GM21825 (cell line): ENCODE data around the gene AOAH.

Source experiments
- ATAC-seq: cut with Tn5 transposase; IDR thresholded peaks from one replicate; pipeline ENCODE4 v1.9.1; 2021; ENCODE audit warnings: mild to moderate bottlenecking, moderate library complexity; ENCODE audit not compliant: unreplicated experiment

AOAH gene

DNA sequence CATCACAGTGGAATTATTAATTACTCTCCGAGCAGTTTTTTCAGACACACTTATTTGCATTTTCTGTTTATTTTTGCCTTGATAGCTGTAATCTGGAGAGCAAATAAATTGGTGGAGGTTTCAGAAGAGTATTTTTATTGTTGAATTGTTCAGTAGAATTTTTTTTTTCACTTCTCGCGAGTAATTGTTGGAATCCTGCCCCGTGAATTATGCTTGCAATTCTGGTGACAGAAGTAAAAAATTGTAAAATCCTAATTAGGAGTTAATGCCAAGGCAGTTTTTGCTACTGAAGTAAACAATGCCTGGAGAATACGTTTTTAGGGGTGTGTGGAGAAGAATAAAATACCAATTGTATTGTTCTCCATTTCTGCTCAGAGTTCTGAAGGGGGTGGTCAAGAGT is 88.2 kb downstream of the AOAH start:
- ATAC-seq, result no peak

- ATAC-seq, result no peak
Observed at GRCh38 chr7:36635091-36635490, 89.2 kb downstream of the AOAH start.

GRCh38 chr7:36633377-36633776 is 90.9 kb downstream of the AOAH start:
- ATAC-seq, result no peak

DNA sequence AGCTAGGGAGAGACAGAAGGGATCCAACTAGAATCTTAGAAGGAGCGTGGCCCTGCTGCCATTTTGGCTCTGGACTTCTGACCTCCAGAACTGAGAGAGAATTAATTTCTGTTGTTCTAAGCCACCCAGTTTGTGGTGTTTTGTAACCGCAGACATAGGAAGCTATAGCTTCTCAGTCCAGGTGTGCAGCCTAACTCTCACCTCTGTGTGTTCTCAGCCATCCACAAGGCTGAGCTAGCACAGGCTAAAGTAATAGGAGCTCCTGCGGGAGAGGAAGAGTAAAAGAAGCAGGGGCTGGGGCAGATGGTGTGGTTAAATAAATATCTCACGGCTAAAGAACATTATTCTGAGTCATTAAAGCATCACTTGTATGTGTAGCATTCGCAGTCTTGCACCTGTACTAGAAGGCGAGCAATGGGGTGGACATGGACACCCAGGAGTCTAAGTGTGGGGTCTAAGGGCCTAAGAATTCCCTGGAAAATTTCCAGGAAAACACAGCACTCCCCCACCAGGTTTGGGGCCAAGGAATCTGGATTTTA is 94.1 kb downstream of the AOAH start:
- ATAC-seq, result no peak

GRCh38 chr7:36629351-36629750 is 94.9 kb downstream of the AOAH start:
- ATAC-seq, result no peak

DNA sequence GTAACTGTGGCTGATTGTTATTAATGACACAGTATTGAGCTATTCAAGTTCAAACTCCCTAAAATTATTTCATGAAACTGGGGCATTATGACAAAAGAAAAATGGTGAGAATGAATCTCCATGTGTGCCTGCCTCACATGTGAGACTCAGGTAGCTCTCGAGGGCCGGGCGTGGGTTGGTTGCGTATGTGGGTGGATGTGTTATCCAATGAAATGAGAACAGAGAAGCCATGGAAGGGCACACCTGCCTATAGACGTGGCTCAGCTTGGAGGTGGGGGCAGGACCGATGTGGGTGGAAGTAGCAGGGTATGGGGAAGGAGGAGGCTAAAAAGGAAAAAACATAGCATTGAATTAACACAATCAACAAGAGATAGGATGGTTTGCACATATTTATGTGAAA is 96.5 kb downstream of the AOAH start:
- ATAC-seq, result no peak

DNA sequence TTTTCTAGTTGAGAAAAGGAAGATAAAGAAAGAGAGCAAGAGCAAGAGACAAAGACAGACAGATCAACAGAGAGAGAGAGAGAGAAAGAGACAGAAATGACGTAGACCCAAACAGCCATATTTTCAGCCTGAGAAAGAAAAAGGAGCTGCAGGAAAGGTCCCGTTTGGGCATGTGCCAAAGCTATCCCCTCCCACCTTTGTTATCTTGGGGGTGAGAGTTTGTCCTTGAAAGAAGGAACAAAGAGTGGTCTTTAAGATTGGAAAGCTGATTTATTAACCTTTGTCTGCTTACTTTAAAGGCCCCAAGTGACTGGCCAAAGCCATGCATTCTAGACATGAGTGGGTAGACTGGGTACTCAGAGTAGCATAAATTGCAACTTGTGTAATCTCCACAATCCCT is 98.2 kb downstream of the AOAH start:
- ATAC-seq, result no peak

DNA sequence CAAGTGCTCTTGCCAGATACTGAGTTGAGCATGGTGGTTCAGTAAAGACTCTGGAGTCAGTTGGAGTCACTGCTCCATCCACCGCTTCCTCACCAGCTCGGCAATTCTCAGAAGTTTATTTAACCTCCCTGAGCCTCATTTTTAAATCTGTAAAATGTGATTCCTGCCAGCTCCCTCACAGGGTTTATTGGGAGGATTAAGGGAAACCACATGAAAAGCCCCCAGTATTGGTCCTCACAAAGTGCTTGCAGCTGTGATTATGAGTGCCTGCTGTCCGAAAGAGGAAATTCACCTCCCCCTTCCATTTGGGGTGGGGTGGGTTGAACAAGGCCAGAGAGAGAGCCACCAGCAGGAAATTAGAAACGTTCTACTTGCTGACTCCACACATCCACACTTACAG is 99.0 kb downstream of the AOAH start:
- no peak for ATAC-seq

- ATAC-seq, result no peak
Observed at GRCh38 chr7:36623247-36623646, 101.0 kb downstream of the AOAH start.

- no peak for ATAC-seq
Observed at GRCh38 chr7:36621396-36621795, 102.9 kb downstream of the AOAH start.

- ATAC-seq, result no peak
Observed at GRCh38 chr7:36620166-36620708, 104.1 kb downstream of the AOAH start.

GRCh38 chr7:36617408-36617807 is 106.9 kb downstream of the AOAH start:
- ATAC-seq, result no peak

- ATAC-seq, result no peak
Observed at GRCh38 chr7:36615852-36616540, 108.3 kb downstream of the AOAH start.

- no peak for ATAC-seq
Observed at GRCh38 chr7:36614959-36615358, 109.3 kb downstream of the AOAH start.

GRCh38 chr7:36613031-36613614 is 111.2 kb downstream of the AOAH start:
- no peak for ATAC-seq

- ATAC-seq, result no peak
Observed at GRCh38 chr7:36611703-36612102, 112.6 kb downstream of the AOAH start.

DNA sequence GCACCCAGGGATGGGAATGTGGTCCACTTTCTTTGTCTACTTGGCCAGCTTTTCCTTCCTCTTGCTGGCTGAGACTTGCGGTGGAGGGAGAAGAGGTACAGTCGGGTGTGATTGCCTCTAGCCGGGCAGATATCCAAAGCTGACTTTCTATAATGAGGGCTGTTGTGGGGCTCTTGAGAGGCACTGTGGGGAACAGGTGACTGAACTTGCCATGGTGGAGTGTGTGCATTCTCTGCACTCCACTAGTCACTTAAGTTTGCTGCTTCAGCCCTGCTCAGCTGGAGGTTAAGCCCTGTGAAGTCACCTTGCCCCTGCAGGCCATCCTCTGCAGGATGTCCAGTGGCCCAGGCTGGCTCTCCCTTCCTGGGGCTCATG is 116.6 kb downstream of the AOAH start:
- ATAC-seq, result no peak

DNA sequence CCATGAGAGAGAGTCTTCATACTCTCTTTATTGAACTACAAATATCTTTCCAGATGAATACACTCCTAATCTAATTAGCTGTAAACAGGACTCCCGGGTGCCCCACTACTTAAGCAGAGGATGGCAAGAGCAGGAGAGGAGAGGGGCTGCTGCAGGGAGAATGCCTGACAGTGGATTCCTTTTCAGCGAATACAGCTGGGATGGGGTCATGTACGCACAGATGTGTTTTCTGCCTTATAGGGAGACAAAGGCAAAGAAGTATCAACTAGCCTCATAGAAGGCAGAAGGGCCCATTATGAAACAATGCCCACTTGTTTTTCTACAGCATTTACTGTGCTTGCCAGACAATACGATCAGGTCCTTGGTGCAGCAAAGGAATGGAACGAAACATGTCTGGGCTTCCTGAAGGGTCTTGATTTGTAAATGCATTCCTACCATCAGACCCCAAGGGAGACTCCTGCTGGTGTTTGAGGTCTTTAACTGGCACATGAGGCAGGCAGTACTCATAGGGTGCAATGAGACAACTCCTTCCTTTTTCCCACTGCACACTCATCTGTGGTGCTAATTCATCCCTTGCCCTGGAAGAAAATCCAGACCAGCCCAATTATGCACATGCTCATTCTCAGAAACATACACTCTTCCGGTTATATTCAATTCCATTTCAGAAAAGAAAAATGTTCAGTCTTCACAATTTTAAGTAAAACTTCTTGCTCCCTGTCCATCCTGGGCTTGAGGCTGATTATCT is 117.1 kb downstream of the AOAH start:
- ATAC-seq, result no peak

DNA sequence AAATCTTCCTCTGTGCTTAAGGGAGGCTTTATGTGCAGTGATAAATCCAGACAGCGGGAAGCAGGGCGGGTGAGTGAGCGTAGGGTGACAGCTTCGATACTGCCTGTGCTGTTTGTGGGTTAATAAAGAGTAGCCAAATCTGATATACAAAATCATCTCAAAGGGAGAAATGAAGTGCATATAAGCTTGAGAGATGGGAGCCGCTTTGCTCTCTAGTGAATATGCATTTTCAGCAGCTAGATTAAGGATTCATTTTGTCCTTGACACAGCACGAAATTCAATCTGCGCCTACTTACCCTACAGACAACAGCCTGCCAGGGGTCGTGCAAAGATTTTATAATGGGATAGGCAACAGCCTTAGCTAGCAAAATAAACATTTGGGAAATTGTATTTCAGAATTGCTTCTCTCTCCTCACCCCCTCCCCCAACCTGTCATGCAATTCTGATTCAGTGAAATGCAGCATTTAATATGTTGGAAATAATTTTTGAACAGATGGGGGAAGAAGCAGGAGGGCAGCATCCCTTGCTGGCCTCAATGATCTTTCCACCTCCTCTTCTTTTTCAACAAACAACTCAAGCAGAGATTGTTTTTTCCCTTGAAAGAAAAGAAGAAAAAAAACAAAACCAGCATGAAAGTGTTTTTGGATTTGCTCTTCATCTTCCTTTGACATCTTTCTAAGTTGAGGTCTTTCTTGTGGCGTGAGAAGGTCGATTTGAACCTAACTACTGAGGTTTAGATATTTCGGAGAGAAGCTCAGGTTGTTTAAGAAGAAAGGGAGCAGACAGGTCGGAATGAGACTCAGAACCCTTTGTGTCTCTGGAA is 117.9 kb downstream of the AOAH start:
- ATAC-seq, result no peak

DNA sequence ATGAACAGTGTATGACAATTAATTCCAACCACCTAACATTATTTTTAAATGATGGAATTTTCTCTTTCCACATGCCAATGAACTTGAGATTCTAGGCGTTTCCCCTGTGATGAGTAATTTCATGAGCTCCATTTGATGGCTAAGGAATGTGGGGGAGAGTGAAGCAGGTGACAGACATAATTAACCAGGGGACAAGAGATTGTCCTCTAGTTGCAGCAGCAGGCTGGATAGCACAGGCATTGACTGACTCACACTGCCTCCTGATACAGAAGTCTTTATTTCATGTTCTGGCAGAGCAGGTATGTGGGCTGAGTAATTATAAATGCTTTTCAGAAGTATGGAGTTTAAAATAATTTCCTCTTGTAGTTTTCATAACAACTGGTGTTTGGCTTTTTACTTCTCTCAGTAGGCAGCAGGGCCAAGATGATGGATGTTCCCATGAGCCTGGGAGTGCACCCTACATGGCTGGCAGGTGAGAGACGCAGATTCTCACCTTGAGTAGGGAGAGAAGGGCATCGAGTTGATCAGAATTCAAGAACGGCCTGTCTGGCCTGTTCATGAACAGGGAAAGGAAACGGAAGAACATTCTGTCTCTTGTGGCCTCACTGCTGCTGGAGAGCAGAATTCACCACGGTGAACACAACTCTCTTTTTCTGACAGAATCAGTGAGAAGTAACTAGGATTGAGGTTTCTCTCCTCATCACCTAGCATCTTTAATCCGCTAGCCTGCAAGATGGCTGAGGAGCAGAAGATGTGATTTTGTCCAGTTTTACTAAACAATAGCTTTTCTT is 118.8 kb downstream of the AOAH start:
- ATAC-seq, result no peak
